Femur (tissue), 1 donor: ENCODE data around the gene MSRB3.
"Not testable (repeated sequence)": the region's sequence is repeated elsewhere in the genome, so short reads cannot be mapped to it uniquely, and the experiment has no call there.

Source experiments
- DNase-seq: peaks from one replicate; pipeline ENCODE4 v3.0.0-alpha.2; 2017

The MSRB3 gene

DNA sequence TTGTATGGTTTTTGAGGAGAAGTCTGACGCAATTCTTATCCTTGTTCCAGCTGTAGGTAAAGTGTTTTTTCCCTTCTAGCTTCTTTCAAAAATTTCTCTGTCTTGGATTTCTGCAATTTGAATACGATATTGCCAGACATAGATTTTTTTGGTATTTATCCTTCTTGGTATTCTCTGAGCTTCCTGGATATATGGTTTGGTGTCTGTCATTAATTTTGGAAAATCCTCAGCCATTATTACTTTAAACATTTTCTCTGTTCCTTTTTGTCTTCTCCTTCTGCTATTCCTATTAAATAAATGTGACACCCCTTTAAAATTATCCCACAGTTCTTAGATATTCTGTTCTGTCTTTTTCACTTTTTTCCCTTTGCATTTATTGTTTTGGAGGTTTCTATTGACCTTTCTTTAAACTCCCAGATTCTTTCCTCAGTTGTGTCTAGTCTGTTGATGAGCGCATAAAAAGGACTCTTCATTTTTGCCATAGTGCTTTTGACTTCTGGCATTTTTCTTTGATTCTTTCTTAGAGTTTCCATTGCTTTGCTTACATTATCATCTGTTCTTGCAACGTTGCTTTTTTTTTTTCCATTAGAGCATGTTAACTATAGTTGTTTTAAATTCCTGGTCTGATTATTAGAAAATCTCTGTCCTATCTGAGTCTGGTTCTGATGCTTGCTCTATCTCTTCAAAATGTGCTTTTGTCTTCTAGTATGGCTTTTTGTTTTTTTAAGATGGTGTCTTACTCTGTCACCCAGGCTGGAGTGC, 129.1 kb downstream of the MSRB3 start:
- DNase-seq: no peak

- no peak for DNase-seq
Observed at GRCh38 chr12:65408441-65408840, 130.0 kb downstream of the MSRB3 start.

DNA sequence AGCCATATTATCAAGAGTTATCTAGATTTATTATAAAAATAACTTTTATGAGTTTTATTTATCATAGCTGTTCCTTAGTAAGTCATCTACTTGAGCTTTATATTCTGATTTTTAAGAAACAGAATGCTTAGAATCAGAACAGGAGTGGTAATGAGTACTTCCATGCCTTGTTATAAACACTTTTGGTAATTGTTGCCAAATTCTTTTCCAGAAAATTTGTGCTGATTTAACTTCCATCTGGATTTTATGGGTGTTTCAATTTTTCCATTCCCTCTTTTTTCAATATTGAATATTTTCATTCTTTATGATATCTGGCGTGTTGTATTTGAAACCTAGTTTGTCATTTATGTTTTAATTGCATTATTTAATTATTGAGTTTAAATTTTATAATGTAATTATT, 131.2 kb downstream of the MSRB3 start:
- no peak for DNase-seq

DNA sequence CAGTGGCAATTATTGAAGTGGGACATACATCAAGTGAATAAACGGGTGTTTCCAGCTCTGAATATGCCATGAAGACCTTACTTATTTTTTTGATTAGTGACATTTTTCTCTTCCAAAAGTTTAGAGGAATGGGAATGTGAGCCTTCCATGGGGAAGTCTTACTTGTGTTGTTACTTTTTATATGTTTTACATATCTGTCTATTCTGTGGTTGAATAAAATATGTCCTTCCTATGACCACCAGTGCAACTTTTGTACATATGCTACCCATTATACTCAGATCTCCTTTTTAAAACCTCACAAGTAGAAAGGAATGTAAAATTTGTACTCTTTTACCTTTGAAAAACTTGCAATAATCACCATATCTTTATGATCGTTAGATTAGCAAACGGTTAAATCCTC, 132.7 kb downstream of the MSRB3 start:
- no peak for DNase-seq

- DNase-seq: no peak
Observed at GRCh38 chr12:65414526-65414925, 136.0 kb downstream of the MSRB3 start.

GRCh38 chr12:65415826-65416225, 137.3 kb downstream of the MSRB3 start:
- DNase-seq: no peak

DNA sequence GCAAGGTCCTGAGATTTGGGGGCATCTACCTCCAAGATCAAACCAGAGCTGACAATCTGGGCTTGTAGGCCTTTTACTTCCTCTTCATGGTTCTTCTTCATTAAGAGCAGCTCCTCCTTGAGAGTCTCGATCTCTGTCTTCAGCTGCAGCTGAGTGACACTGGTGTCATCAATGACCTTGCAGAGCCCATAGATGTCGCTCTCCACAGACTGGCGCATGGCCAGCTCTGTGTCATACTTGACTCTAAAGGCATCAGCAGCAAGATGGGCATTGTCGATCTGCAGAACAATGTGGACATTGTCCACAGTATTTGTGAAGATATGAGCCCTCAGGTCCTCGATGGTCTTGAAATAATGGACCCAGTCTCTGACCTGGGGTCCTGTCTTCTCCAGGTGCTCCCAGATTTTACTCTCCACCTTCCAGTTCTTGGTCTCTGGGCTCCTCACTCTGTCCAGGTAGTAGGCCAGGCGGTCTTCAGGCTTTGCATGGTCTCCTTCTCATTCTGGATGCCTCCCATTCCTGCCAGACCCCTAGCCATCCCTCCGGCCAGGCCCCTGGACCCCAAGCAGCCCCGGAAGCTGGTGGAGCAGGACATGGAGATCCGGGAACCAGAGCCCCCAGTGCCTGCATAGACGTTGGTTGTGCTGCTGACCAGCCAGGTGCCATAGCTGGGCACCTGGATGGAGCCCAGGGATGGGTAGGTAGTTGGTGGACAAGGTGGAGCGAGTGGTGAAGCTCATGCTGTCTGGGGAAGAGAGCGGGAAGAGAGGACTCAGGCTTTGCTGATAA, 141.0 kb downstream of the MSRB3 start:
- no peak for DNase-seq

DNA sequence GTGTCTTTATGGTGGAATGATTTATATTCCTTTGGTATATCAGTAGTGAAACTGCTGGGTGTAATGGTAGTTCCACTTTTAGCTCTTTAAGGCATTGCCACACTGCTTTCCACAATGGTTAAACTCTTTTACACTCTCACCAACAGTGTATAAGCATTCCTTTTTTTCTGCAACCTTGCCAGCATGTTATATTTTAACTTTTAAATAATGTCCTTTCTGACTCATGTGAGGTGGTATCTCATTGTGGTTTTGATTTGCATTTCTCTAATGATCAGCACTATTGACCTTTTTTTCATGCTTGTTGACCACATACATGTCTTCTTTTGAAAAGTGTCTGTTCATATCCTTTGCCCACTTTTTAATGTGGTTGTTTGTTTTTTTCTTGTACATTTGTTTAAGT, 142.5 kb downstream of the MSRB3 start:
- DNase-seq: no peak

- no peak for DNase-seq
Observed at GRCh38 chr12:65427646-65428045, 149.2 kb downstream of the MSRB3 start.

DNA sequence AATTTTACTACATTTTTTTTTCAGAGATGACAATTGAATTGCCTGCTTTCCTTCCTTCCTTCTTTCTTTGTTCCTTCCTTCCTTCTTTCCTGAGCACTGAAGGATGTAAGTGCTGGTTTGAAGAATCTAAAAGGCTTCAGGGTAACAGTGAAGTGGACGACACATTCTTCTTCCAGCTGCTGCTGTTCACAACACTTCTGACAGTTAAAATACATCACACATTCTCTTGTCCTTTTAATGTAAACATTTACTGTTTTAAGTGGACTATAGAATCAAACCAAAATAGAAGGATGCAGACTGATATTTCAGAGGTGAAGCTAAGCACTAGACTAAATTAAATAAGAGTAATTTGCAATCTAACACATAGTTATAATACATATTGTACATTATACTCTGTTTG, 151.5 kb downstream of the MSRB3 start:
- DNase-seq: no peak

DNA sequence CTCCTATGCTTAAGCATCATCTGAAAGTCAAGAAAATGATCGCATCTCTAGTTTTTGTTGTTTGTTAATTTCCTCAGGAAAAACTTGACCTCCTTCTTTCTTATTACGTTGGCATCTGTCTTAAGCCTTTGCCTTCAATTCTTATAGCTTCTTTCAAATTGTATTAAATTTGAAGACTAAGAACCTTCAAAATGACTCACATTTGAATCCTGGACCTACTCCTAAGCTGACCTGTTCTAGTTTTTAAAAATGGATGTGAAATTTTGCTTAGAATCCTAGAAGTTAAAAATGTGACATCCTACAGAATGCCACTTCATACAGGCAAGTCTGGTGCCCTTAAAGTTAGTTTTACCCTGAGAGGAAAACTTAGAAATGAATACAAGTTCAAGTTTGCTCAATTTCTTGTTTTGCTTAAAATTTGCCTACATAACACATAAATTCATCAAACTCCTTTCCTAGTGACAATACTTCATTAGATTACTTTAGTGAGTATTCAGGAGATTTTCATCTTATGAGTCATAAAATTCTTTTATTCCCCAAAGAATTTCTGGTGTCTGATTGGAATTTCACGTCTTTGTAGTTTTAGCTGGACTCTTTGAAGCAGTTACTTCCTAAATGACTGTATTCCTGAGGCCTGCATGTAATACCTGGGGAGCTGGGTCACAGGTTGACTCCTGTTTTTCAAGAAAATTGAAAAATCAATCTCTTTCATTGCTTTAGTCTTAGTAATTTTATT, 152.3 kb downstream of the MSRB3 start:
- no peak for DNase-seq

DNA sequence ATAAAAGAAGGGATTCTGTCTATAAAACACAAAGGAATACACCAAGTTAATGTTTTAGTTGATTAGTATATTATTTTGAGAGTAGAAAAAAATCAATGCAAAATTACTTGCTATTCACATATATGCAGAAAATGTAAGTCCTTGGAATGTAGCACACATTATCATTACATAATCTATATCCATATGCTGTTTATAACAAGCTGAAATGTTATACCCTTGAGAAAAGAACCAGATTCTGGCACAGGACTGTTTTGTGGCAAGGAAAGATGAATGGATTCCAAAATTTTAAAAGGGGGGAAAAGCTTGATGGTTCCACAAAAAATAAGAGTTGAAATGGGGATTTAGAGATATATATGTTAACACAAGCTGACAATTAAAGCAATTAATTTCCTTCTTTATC, 153.6 kb downstream of the MSRB3 start:
- DNase-seq: no peak

DNA sequence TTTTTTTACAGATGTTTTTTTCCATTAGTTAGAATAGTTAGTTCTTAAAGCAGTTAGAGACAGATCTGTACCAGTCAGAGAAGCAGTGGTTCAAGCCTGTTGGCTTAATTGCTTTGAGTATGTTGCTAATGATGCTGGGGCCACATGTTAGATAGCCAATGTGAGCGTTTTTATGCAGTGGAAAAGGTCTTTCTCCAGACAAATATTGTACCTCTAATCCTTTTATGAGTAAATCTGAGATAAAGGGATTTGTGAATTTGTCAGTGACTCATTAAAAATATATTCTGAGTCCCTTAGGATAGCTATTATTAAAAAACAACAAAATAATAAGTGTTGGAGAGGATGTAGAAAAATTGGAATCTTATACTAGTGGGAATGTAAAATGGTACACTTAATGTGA, 154.2 kb downstream of the MSRB3 start:
- no peak for DNase-seq

GRCh38 chr12:65434737-65435136, 156.3 kb downstream of the MSRB3 start:
- DNase-seq: no peak

DNA sequence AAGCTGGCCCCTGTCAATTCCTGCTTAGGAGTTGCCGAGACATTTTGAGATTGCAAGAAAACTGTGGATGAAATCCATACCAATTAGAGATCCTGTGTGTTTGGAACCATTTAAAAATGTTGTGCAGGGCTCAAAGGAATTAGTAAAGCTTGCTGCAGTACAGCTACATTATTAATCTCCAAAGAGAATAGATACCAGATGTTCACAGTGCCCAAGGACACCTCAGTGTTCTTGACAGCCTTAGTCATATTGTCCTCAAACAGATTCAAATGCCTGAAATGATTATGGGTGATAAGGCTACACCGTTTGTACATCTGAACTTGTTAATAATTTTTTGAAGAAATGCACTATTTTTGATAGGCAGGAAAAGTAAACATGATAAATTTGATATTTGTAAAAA, 164.6 kb downstream of the MSRB3 start:
- no peak for DNase-seq

DNA sequence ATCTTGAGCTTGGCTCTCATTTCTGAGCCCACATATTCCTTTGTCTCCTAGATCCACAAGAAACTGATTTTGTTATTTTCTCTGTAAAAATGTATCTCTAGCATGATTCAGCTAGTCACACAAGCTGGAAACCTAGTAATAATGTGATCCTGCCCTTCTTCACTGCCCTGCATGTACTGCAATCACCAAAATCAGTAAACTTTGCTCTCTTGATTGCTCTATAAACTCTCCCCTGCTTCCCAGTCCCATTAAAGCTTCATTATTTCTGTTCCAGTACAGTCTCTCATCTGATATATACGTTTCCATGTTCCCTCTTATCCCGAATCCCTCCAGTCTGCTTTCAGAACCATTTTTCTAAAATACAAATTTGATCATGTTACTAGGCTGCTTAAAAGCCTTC, 166.5 kb downstream of the MSRB3 start:
- no peak for DNase-seq

- DNase-seq: no peak
Observed at GRCh38 chr12:65446901-65447300, 168.4 kb downstream of the MSRB3 start.

DNA sequence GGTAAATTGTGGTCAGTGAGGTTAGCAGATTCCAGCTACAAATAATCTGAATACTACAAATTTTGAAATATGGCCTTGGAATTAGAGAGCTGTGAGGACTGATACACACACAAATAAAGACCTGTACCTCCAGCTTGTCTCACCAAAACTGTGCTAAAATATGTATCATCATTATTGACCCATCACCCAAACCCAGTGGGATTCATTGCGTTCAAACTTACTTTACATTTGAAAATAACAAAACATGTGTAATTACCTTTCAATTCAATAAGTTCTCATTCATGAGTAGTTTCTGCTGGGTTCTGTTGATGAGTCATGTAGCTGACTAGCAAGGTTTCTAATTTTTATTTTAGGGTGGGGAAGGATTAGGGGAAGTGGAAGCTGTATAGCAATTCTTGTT, 170.9 kb downstream of the MSRB3 start:
- no peak for DNase-seq

DNA sequence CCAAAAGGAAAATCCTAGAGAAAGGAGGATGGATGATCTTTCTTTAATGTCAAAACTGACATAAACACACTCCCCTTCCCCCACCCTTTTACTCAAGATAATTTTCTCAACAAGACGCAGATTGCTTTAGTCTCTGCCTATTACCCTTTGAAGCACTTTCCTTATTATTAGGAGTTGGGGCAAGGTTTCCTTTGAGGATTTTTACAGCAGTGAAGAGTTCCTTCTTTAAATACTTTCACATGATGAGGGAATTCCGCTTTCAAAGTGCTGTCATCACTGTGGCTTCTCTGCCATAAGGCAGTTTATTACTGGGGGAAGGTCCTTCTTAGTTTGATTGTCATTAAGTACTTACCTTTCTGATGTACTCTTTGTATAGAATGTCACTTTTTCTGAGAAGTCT, 172.1 kb downstream of the MSRB3 start:
- DNase-seq: no peak

DNA sequence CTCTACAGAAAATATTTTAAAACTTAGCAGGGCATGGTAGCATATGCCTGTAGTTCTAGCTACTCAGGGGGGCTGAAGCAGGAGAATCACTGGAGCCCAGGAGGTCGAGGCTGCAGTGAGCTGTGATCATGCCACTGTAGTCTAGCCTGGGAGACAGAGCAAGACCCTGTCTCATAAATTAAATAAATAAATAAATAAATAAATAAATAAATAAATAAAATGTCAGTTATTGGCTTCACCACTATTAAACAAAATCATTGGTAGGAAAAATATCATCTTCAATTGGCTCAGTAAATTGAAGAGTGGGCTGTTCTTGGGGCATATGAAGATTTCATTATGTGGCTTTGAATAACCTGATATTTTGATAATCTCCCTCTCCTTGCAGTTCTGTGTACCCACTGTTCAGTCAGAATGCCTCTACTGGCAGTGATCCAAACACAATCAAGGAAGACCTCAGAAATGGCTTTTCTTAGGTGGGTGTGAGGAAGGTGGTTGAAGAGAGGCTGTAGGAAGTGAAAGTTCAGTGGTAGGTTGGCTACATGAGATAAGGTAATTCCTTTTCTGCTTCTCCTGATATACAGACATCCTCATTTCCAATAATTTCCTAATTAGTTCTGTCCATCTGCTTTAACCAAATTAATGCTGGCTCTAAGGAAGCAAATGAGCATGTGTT, 175.8 kb downstream of the MSRB3 start:
- DNase-seq: no peak

GRCh38 chr12:65457341-65457740, 178.9 kb downstream of the MSRB3 start:
- DNase-seq: not testable (repeated sequence)

GRCh38 chr12:65458718-65459117, 180.2 kb downstream of the MSRB3 start:
- no peak for DNase-seq

- no peak for DNase-seq
Observed at GRCh38 chr12:65459545-65459944, 181.1 kb downstream of the MSRB3 start.
